NCI-H2196 treated with DMSO at 0.1 percent for 48 hours (cell line): ENCODE measurements around the gene HILPDA.
"Not testable (repeated sequence)": the region's sequence is repeated elsewhere in the genome, so short reads cannot be mapped to it uniquely, and the experiment has no call there.

Experiments used
- DNase-seq: peaks from one replicate; lab custom pipeline; 2025; ENCODE audit not compliant: unreplicated experiment; lab: John Stamatoyannopoulos, UW

The HILPDA gene

DNA sequence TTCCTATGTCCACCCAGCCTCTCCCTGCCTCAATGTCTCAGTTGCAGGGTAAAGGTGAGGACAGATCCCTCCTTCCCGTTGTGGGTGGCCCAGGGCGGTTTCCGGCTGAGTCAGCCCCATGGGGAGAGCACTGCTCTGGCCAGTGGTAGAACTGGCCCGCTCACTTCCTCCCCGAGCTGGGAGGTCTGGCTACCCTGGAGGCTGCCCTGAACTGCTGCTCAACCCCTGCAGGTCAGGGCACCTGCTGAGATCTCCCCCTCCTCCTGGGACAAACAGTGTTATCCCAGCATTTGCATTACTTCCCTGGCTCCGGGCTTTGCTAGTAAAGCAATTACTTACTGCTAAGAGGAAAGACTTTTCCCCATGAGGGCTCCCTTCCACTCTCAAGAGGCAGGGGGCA lies 24.5 kb upstream of the HILPDA start:
- DNase-seq = no peak

DNA sequence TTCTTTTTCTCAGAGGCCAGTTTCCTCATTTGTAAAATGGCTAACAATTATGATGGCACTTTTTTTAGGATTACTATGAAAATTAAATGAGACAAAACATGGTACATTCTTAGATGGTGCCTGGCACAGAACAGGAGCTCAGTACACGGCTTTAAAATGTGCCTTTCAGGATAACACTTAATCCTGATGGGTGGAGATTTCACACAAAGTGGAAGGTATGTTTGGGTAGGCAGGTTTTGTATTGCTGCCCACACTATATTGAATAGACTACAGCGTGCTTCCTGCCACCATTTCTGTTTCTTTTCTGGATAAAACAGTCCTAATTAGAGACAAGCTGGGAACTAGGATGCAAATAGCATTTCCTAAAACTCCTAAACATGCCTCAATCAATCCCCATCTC lies 23.9 kb upstream of the HILPDA start:
- DNase-seq = no peak

DNA sequence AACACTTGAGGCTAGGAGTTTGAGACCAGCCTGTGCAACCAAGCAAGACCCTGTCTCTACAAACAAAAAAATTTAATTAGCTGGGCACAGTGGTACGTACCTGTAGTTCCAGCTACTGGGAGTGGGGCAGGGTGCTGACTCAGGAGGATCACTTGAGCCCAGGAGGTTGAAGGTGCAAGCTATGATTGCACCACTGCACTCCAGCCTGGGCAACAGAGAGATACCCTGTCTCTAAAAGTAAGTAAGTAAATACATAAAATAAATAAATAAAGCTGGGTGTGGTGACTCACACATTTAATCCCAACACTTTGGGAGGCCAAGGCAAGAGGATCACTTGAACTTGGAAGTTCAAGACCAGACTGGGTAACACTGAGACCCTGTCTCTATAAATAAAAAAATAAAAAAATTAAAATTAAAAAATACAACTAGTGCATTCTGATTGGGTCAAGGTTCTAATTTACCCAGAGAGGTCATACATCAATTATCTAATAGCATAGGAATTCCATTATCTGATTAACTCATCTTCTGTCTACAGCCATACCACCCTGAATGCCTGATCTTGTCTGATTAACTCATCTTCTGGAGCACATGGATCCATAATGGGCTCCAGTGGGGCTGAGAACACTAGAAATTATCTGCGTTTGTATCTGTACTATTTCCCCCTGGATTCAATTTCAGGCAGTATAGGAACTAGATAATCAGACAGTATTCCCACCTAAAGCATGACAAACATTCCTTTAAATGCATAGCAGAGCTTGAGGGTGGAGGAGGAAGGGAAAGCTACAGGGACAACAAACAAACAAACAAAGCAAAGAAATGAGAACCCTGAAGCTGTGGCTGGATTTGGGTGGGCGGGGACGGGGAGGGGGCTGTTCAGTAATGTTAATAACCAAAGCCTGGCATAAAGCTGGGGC lies 21.0 kb upstream of the HILPDA start:
- DNase-seq = no peak

DNA sequence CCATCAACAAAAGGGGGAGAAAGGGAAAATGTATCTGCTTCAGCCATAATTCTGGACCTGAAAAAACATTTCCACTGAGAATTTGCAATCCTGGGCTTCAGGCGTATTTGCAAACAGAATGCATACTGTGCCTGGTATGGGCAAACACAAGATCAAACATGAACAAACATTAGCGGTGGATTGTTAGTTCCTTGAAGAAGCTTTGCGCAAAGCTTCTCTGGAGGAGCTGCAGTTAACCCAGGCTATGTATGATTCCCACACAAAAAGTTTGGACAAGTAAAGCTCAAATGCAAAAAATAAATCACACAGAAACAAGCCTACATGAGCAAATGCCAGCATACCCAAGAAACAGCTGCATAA lies 20.4 kb upstream of the HILPDA start:
- no peak for DNase-seq

DNA sequence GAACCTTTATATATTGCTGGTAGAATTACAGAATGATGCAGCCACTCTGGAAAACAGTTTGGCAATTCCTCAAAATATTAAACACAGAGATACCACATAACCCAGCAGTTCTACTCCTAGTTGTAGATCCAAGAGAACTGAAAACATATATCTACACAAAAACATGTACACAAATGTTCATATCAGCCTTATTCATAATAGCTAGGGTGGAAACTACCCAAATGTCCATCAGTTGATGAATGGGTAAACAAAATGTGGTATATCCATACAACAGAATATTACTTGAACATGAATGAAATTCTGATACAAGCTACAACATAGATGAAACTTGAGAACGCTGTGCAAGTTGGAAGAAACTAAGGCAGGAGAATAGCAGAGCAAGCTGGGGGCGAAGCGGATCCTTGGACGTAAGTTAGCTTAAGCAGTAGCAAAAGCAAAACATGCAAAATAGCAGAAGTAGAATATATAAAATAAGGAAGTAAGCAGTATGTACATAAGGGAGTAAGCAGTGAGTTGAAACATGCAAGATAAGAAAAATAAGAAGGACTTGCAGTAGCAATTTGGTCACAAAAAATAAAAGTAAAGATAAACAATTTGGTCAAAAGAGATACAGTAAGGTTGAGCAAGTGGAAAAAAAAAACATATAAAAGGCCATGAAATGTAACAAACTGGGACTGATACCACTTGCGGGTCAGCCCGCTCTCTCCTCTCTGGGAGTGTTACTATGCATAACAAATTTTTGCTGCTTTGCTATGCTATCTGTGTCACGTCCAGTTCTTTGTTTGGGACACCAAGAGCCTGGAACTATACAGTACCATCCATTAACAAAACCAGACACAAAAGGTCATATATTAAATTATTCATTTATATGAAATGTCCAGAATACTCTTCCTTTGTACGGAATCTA lies 18.0 kb upstream of the HILPDA start:
- DNase-seq = no peak

DNA sequence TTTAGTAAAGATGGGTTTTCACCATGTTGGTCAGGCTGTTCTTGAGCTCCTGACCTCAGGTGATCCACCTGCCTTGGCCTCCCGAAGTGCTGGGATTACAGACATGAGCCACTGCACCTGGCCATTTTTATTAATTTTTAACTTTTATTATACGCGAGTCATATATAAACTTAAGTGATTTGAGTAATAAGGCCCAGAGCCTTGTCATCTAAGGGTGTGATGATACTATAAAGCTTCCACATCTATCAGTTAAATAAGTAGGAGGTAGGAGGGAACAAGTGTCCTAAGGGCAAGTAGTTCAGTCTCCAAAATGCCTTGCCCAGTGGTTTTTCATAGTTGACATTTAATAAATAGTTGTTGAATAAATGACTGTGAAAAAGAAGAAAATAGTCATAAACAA lies 13.3 kb upstream of the HILPDA start:
- DNase-seq = no peak

DNA sequence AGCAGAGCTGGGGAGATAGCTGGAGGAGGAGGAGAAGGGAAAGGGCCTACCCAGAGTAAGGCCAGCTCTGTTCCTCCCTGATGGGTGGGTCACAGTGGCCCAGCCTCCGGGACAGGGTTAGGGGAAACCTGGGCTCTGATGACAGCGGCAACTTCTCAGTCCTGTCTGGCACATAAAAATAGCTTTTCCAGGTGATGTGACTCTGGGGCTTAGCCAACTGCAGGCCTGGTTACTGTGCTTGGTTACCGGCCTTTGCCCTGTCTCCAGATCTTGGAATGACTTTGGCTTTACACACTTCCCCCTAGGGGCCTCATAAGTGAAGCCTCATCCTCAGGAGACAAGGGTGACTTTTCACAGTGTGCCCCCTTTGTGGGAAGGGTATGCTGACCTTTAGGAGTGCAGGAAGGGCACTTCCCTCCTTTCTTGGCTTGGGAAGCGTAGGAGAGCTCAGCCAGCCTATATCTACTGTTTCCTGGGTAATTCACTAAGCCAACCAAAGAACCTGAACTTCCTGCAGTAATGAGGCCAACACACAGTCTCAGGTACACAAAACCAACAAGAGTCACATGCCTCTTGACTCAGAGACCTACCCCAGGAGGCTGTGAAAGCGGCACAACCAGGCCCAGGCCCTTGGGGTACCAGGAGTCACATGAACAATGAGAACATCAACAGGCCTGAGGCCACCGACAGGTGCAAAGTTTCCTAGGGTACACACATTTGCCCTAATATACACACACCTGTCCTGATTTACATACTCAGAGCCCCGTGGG lies 11.7 kb upstream of the HILPDA start:
- peak; percentile 16 for DNase-seq

DNA sequence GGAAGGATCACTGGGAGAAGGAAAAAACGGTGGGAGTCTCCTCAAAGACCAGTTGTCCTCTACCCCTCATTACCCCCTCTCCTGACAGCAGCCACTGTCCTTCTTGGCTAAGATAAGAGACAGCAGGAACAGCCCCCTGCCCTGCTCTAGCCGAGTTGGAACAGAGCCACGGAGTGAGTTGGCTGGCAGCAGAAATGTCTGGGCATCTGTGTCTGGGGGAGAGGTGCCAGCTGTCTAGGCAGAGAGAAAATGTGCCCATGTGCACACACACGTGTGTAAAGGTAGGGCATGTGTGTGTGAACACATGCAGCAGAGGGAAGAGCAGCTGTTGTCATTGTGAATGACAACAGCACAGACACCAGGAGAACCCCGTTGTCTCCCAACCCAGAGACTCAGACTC lies 9.4 kb upstream of the HILPDA start:
- DNase-seq = no peak

DNA sequence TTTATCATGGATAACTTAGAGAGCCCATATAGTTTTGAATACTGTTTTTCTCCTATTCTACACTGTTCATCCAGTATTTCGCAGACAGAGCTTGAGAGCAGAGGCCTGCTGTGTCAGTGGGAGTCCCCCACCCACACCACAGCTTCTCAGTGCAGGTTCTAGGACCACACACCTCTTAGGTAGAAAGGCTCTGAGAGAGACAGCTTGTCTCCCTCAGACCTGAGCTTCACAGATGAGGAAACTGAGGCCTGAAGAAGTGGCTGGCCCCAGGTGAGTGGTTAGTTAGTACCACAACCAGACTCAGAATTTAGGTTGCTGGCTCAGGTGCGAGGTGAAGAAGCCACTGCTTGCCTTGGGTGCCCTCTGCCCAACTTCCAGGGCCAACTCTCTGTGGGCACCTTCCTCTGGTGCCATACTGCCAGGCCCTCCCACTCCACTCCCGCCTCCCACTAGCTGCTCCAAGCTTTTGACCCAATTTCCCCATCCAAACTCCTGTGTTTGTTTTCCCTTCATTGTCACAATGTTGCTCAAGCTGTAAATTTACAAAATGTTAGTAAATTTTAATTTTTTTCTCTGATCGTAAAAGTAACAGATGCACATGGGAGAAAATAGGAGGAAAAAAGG lies 7.6 kb upstream of the HILPDA start:
- DNase-seq = no peak

DNA sequence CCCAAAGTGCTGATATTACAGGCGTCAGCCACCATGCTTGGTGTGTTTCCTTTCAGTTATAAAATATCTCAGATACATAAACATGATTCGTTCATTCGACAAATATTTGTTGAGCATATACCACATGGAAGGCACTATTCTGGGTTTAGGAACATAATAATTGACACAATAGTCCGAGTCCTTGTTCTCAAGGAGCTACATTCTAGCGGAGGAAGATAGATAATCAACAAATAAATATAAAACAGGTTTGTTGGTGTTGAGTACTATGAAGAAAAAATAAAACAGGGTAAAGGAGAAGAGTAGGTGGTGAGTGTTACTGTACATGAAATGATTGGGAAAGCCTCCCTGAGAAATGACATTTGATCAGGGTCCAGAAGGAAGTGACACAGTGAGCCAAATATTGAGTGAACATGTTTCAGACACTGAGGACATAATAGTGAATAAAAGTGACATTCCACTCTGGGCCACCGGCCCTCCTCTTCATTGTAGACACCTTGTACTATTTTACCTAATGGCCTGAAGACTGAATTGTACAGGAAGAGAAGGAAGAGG lies 6.9 kb upstream of the HILPDA start:
- no peak for DNase-seq

DNA sequence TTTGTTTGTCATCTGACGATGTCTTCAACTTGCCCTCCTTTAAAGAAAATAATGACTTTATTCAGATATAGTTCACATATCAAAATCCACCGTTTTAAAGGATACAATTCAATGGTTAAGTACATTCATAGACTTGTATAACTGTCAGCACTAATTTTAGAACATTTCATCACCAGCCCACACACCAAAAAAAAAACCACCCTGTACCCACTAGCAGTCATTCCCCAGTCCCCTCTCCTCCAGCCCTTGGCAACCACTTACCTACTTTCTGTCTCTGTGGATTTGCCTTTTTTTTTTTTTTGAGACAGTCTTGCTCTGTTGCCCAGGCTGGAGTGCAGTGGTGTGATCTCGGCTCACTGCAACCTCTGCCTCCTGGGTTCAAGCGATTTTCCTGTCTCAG lies 5.3 kb upstream of the HILPDA start:
- no peak for DNase-seq

DNA sequence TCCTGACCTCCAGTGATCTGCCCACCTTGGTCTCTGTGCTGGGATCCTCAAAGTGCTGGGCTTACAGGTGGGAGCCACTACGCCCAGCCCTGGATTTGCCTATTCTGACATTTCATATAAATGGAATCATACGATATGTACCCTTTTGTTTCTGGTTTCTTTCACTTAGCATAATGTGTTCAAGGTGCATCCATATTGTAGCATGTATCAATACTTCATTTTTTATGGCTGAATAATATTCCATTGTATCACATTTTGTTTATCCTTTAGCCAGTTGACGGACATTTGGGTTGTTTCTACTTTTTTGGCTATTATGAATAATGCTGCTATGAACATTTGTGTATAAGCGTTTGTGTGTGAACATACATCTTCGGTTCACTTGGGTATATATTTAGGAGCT lies 4.8 kb upstream of the HILPDA start:
- DNase-seq = no peak

DNA sequence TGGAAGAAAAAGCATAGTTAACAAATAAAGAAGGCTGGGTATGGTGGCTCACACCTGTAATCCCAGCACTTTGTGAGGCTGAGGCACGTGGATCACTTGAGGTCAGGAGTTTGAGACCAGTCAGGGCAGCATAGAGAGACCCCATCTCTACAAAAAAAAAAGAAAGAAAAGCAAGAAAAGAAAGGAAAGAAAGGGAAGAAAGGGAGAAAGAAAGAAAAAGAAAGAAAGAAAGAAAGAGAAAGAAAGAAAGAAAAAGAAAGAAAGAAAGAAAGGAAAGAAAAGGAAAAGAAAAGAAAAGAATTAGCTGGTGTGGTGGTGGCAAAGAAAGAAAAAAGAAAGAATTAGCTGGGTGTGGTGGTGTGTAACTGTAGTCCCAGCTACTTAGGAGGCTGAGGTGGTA lies 3.1 kb upstream of the HILPDA start:
- no peak for DNase-seq

DNA sequence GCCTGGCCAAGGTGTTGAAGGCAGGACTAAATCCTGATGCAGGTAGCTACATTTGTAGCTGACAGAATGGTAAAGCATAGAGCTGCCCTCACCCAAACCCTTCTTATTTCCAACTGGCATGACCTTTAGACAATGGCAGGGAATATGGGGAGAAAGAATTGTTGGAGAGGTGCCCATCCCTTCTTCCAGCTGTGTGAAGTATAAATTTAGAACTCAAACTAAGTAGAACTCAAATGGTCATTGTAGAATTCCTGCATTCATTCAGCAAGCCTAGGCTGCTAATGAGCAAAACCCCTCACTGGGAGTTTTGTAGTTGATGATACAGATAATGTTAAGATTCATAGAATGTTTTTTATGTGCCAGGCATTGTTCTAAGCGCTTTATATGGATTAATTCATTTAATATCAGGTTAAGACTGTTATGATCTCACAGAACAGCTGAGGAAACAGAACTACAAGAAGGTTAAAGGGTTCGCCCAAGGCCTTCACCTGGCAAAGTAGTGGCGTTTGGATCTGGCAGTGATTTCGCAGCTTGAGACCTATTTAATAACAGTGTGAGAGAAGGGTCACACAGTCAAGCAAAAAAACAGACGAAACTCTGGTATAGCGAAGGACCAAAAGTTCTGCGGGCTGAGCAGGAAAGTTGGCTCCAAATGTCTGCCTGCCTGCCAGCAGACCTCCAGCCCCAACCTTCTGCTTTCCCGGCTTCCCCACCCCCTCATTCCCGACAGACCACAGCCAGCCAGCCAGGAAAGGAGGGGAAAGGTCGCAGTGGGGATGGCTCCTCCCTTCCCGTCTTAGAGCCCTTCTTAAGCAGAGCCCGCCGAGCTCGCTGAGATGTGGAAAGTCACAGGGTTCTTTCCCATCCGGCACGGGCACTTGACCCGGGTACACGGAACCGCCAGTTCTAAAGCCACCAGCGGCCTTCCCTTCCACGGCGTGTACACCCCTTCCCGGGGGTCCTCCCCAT lies 1.6 kb upstream of the HILPDA start:
- no peak for DNase-seq

DNA sequence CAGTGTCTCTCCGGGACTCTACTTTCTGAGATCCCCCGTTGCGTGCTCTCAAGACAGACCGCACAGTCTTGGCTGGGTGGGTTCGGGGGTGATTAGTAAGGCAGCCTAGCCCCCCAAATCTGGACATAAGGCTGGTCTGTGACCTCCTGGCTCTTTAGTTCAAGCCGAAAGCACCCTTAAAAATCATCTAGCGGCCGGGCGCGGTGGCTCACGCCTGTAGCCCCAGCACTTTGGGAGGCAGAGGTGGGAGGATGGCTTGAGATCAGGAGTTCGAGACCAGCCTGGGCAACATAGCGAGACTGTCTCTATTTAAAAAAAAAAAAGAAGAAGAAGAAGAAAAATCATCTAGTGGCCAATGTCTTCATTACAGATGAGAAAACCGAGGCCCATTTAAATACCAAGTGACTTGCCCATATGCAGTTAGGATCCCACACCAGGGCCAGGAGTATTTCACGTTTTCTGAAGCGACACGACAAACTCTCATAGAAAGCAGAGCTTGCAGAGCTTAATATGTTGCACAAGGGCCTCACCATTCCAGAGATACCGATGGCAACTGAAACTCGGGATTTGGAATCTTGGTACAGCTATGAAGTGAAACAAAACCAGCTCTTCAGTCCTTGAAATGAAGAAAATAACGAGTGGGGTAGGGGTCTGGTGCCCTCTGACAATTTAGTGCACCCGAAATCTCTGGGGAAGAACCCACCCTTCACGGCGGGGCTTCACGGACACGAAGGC lies 703 bp upstream of the HILPDA start:
- no peak for DNase-seq

DNA sequence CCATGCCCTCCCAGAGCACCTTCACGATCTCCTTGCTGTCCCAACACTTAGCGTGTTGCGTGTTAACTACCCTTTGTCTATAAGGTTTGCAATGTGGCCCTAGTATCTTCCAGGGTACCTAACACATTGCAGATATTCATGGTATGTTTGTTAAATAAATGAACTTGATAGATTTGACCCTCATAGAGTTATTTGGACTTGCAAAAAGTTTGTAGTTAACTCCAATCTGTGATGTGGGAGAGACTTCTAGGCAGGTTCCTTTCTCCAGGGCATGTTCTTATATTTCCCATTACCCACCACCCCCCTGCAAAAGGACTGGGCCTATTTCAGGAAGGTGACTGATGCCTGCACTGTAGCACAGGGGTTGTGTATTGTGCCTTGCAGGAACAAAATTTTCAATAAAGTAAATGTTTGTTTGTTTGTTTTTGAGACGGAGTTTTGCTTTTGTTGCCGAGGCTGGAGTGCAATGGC lies 612 bp downstream of the HILPDA start:
- no peak for DNase-seq

DNA sequence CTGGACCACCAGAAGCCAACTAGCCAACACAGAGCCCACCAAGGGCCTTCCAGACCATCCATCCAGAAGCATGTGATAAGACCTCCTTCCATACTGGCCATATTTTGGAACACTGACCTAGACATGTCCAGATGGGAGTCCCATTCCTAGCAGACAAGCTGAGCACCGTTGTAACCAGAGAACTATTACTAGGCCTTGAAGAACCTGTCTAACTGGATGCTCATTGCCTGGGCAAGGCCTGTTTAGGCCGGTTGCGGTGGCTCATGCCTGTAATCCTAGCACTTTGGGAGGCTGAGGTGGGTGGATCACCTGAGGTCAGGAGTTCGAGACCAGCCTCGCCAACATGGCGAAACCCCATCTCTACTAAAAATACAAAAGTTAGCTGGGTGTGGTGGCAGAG lies 1.7 kb downstream of the HILPDA start:
- not testable (repeated sequence) for DNase-seq

DNA sequence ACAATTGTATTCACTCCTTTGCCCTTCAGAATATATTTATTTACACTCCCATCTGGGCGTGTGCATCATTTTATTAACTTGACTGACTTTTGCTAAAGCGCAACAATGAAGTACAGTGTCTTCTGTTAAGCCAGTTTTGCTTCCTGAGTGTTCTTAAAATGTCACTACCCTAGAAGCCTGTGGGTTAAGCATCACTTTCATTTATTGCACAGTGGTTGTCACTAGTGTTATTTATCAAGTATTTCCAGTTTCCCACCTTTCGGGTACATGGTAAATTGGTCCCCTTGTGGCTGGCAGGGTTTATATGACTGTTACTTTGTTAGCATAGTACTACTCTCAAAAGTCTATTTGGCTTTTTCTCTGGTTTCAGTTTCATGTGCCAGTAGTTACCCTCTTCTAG lies 3.3 kb downstream of the HILPDA start:
- no peak for DNase-seq

DNA sequence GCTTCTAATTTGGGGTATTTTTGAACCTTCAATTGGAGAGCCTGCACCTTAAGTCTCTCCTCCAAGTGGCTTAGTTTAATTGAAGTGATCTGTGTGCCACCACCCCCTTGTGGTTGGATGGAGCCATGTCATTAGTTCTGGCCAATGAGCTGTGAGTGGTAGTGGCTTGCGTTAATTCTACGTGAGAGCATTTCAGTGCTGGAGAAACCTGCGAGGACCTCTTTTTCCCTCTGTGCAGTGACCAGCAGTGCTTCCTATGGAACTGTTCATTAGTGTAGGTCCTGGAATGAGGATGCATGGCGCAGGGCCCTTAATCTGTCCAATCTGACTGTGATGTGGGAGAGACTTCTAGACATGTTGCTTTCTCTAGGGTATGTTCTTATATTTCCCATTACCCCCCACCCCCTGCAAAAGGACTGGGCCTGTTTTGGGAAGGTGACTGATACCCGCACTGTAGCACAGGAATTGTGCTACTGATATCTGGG lies 3.8 kb downstream of the HILPDA start:
- DNase-seq = no peak
